AG20443 (cell line): Measurements from ENCODE around the gene TIMM50.

Source experiments
- DNase-seq: peaks from one replicate; pipeline ENCODE4 v3.0.0; 2012; ENCODE audit warnings: low spot score, mixed read lengths

The TIMM50 gene

GRCh38 chr19:39533003-39533512 lies 52.4 kb downstream of the TIMM50 start:
- DNase-seq, result no peak

GRCh38 chr19:39533791-39534190 lies 53.2 kb downstream of the TIMM50 start:
- no peak for DNase-seq

GRCh38 chr19:39539165-39539517 lies 58.5 kb downstream of the TIMM50 start:
- no peak for DNase-seq

- peak; percentile 99 for DNase-seq
Measured at GRCh38 chr19:39539518-39540332, 59.1 kb downstream of the TIMM50 start, which contains the start of gene EID2. Gene EID2 (minus strand): TSS chr19:39540161. CDS start chr19:39540079, 82 bp downstream.

- no peak for DNase-seq
Measured at GRCh38 chr19:39540333-39540673, 59.7 kb downstream of the TIMM50 start.
